Panc1 (cell line): Measurements from ENCODE around the gene VAPB. TPM values are rescaled to one million over a fixed set of nuclear protein-coding genes. Genes with fewer than 3 reads are reported as not detected.

Source experiments
- ATAC-seq: fragments of 200-7000 bp; cut with Tn5 transposase; 2 replicates; pipeline ENCODE4 v1.9.1; 2020; ENCODE audit warnings: mild to moderate bottlenecking, moderate library complexity
- BruUV-seq: library from RNA; stranded (reverse); fragments of 400-500 nt; replicated peaks from 2 replicates; lab custom pipeline; 2021; lab: Mats Ljungman, UMichigan
- CTCF ChIA-PET: fragments of 300-600 bp; sonication (Branson Sonifier 250); formaldehyde crosslinking; loops from one replicate; lab custom pipeline; 2022; ENCODE audit warnings: antibody characterized with exemption; lab: Charles Lee
- POLR2A ChIA-PET: fragments of 300-600 bp; sonication (Branson Sonifier 250); formaldehyde crosslinking; loops from one replicate; lab custom pipeline; 2022; ENCODE audit warnings: antibody characterized with exemption; lab: Charles Lee
- DNase-seq: peaks from one replicate; pipeline ENCODE4 v3.0.0-alpha.2; 2010; ENCODE audit warnings: low read depth, low spot score
- H3K27ac ChIP-seq: 2 replicates; pipeline ENCODE4 v1.5.1; 2011; ENCODE audit warnings: mild to moderate bottlenecking, low read length, inconsistent platforms
- H3K27me3 ChIP-seq: fragments of 200-500 bp; sonication (Bioruptor generic); 2 replicates; pipeline ENCODE4 v1.6.0; 2014; ENCODE audit warnings: low read length, inconsistent platforms; ENCODE audit not compliant: control insufficient read depth, insufficient read depth
- H3K36me3 ChIP-seq: fragments of 200-500 bp; sonication (Bioruptor generic); 2 replicates; pipeline ENCODE4 v1.5.1; 2014; ENCODE audit warnings: inconsistent platforms, mild to moderate bottlenecking, low read length, moderate library complexity; ENCODE audit not compliant: control insufficient read depth, insufficient read depth
- H3K4me1 ChIP-seq: 2 replicates; pipeline ENCODE4 v1.5.1; 2011; ENCODE audit warnings: inconsistent platforms, mild to moderate bottlenecking, low read length, moderate library complexity; ENCODE audit not compliant: control insufficient read depth, insufficient read depth
- H3K4me3 ChIP-seq, 2 experiments: 2 replicates each; pipeline ENCODE4 v1.5.1; 2011 to 2012; ENCODE audit warnings: low read depth in 2 of 2, low read length in 2 of 2, mild to moderate bottlenecking in 2 of 2, inconsistent platforms in 1 of 2, moderate library complexity in 1 of 2
- H3K9me3 ChIP-seq: fragments of 200-500 bp; sonication (Bioruptor generic); 2 replicates; pipeline ENCODE4 v1.5.1; 2014; ENCODE audit warnings: low read depth, mild to moderate bottlenecking, inconsistent platforms, low read length, moderate library complexity; ENCODE audit not compliant: control insufficient read depth, insufficient read depth
- POLR2AphosphoS5 ChIP-seq: IDR thresholded peaks from 2 replicates; pipeline ENCODE4 v1.6.1; 2012; ENCODE audit warnings: mild to moderate bottlenecking, low read depth, low read length, moderate library complexity
- SIN3A ChIP-seq: IDR thresholded peaks from 2 replicates; pipeline ENCODE4 v1.6.1; 2012; ENCODE audit warnings: low read depth, mild to moderate bottlenecking, low read length, moderate library complexity, borderline replicate concordance; ENCODE audit not compliant: insufficient read depth
- TCF7L2 ChIP-seq: IDR thresholded peaks from 2 replicates; pipeline ENCODE4 v1.6.1; 2011; ENCODE audit warnings: mild to moderate bottlenecking, low read depth, low read length, inconsistent platforms
- in situ Hi-C: cut with HindIII; loops from 2 replicates; pipeline ENCODE4 v1.10.0; 2016; ENCODE audit warnings: low sequenced_read_pairs, low pct_unique_long_range_greater_than_20kb
- intact Hi-C: fragments of 100-400 bp; cut with micrococcal nuclease; formaldehyde crosslinking; loops from one replicate; pipeline ENCODE4 v1.10.0; 2022; ENCODE audit not compliant: unreplicated experiment
- total RNA-seq: library from RNA; stranded (reverse); gene quantifications from one replicate; pipeline ENCODE4 v1.2.1, GENCODE V29; 2021; ENCODE audit not compliant: unreplicated experiment
- TF ChIP-seq, protein P1 (sequence below): fragments of 450-650 bp; IDR thresholded peaks from 2 replicates; pipeline ENCODE4 v1.5.1; 2017; ENCODE audit warnings: mild to moderate bottlenecking
- TF ChIP-seq, protein P2 (sequence below), 2 experiments: IDR thresholded peaks; 2 replicates each; pipeline ENCODE4 v1.6.1; 2011 to 2012; ENCODE audit warnings: low read depth in 2 of 2, control low read depth in 1 of 2, low read length in 1 of 2, mild to moderate bottlenecking in 1 of 2, moderate library complexity in 1 of 2; ENCODE audit not compliant: insufficient read depth in 1 of 2

The VAPB gene
- total RNA-seq, 1 experiment from 2014 or later, result 50.9 TPM

DNA sequence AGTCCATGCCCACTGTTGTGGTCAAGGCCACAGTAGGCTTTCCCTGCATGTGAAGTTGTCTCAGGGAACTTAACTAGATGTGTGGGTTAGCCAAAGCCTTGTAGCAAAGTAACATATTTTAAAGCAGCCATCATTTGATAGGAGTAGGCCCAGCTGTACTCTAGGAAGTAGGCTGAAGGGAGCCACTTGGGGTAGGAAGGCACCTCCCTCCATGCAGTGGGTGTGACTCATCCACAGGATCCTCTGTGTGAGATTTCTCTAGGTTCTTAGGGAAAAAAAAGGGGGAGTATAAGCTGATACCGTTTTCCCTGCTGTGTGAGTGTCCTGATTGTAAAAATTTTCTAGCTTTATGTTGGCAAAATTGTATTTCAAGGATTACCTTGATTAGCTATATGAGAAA lies 44.7 kb downstream of the VAPB start:
- H3K36me3 ChIP-seq, result peaks cover 3% of the 10 kb centered on the region
- BruUV-seq, result no TSS peak
- in situ Hi-C loops, result no loop called here
- H3K9me3 ChIP-seq, result no peaks in the 10 kb centered on the region
- intact Hi-C loops, result no loop called here
- DNase-seq, result no peak
- ATAC-seq, result no peak
- ChIA-PET POLR2A (interaction anchor here (1.1 kb wide), 1 partner anchor 10 kb away, joined by 4 read pairs; no protein-coding TSS in a partner anchor), CTCF (no interaction called here)
- H3K4me1 ChIP-seq, result no peaks in the 10 kb centered on the region
- no peak overlapping the region for H3K27ac ChIP-seq
- H3K4me3 ChIP-seq, result no peak overlapping the region
- no peaks in the 10 kb centered on the region for H3K27me3 ChIP-seq
- TF ChIP-seq, protein P1, sequence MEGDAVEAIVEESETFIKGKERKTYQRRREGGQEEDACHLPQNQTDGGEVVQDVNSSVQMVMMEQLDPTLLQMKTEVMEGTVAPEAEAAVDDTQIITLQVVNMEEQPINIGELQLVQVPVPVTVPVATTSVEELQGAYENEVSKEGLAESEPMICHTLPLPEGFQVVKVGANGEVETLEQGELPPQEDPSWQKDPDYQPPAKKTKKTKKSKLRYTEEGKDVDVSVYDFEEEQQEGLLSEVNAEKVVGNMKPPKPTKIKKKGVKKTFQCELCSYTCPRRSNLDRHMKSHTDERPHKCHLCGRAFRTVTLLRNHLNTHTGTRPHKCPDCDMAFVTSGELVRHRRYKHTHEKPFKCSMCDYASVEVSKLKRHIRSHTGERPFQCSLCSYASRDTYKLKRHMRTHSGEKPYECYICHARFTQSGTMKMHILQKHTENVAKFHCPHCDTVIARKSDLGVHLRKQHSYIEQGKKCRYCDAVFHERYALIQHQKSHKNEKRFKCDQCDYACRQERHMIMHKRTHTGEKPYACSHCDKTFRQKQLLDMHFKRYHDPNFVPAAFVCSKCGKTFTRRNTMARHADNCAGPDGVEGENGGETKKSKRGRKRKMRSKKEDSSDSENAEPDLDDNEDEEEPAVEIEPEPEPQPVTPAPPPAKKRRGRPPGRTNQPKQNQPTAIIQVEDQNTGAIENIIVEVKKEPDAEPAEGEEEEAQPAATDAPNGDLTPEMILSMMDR, result no peak
- no peak for TF ChIP-seq SIN3A
- no peak for TF ChIP-seq POLR2AphosphoS5

DNA sequence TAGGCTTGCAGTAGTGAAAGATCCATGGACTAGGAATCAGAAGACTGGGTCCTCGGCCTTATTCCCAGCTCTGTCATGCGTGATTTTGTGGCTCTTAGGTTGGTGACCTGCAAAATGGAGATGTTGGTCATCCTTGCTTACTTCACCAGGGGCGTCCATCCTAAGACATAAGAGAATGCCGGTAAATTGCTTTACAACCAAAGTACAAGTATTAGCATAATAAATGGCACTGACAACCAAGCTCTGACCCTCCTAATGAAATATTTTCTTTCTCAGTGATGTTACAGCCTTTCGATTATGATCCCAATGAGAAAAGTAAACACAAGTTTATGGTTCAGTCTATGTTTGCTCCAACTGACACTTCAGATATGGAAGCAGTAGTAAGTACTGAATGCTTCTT lies 45.3 kb downstream of the VAPB start:
- Histone ChIP-seq H3K27ac (no peak overlapping the region), H3K27me3 (no peaks in the 10 kb centered on the region), H3K36me3 (peaks cover 3% of the 10 kb centered on the region), H3K9me3 (no peaks in the 10 kb centered on the region), H3K4me1 (no peaks in the 10 kb centered on the region), H3K4me3 (no peak overlapping the region)
- DNase-seq (no peak), ATAC-seq (no peak)
- CTCF ChIA-PET, result no interaction called here
- intact Hi-C loops (no loop called here), in situ Hi-C loops (no loop called here)
- BruUV-seq, result no TSS peak
- POLR2A ChIA-PET, result interaction anchor here (1.1 kb wide), 1 partner anchor 11 kb away, joined by 4 read pairs; no protein-coding TSS in a partner anchor
- TF ChIP-seq SIN3A (no peak), POLR2AphosphoS5 (no peak), TCF7L2 (no peak)
- TF ChIP-seq, protein P2, sequence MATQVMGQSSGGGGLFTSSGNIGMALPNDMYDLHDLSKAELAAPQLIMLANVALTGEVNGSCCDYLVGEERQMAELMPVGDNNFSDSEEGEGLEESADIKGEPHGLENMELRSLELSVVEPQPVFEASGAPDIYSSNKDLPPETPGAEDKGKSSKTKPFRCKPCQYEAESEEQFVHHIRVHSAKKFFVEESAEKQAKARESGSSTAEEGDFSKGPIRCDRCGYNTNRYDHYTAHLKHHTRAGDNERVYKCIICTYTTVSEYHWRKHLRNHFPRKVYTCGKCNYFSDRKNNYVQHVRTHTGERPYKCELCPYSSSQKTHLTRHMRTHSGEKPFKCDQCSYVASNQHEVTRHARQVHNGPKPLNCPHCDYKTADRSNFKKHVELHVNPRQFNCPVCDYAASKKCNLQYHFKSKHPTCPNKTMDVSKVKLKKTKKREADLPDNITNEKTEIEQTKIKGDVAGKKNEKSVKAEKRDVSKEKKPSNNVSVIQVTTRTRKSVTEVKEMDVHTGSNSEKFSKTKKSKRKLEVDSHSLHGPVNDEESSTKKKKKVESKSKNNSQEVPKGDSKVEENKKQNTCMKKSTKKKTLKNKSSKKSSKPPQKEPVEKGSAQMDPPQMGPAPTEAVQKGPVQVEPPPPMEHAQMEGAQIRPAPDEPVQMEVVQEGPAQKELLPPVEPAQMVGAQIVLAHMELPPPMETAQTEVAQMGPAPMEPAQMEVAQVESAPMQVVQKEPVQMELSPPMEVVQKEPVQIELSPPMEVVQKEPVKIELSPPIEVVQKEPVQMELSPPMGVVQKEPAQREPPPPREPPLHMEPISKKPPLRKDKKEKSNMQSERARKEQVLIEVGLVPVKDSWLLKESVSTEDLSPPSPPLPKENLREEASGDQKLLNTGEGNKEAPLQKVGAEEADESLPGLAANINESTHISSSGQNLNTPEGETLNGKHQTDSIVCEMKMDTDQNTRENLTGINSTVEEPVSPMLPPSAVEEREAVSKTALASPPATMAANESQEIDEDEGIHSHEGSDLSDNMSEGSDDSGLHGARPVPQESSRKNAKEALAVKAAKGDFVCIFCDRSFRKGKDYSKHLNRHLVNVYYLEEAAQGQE (IDR thresholded peaks at IDR 0.05; ENCODE audit: insufficient read depth in 1 of 2, low read depth in 2 of 2, low read length in 1 of 2), result no peak
- TF ChIP-seq, protein P1, result no peak
